Fibroblast of mammary gland (primary cell): Measurements from ENCODE around the gene HMCN1.

Source experiments
- DNase-seq: peaks from one replicate; pipeline ENCODE4 v3.0.0-alpha.2; 2010; ENCODE audit warnings: low read depth
- H3K4me3 ChIP-seq: 2 replicates; pipeline ENCODE4 v1.5.1; 2011; ENCODE audit warnings: low read depth, mild to moderate bottlenecking, low read length, moderate library complexity; ENCODE audit not compliant: control insufficient read depth
- TF ChIP-seq, protein P1 (sequence below): conservative IDR thresholded peaks from 2 replicates; pipeline ENCODE4 v1.5.1; 2011; ENCODE audit warnings: low read depth, low read length, inconsistent platforms; ENCODE audit not compliant: control insufficient read depth, insufficient read depth

Gene HMCN1

DNA sequence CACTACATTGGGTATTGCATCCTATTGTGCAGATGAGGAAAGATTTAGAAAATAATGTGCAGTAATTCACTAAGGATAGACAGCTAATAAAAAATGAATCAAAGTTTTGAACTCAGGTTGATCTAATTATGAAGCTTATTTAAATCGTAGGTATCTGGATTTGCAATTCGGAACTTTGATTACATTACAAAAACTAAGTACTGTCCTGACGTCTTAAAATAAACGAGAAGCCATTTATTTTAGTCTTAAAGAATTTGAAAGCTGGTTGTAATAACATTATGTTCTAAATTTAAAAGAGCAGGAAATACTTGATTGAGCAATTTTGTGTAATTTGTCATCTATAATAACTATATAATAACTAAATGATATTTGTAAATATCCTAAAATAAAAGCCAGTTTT, 404.9 kb downstream of the HMCN1 start:
- peak; percentile 3 for DNase-seq
- no peak overlapping the region for H3K4me3 ChIP-seq
- TF ChIP-seq, protein P1, sequence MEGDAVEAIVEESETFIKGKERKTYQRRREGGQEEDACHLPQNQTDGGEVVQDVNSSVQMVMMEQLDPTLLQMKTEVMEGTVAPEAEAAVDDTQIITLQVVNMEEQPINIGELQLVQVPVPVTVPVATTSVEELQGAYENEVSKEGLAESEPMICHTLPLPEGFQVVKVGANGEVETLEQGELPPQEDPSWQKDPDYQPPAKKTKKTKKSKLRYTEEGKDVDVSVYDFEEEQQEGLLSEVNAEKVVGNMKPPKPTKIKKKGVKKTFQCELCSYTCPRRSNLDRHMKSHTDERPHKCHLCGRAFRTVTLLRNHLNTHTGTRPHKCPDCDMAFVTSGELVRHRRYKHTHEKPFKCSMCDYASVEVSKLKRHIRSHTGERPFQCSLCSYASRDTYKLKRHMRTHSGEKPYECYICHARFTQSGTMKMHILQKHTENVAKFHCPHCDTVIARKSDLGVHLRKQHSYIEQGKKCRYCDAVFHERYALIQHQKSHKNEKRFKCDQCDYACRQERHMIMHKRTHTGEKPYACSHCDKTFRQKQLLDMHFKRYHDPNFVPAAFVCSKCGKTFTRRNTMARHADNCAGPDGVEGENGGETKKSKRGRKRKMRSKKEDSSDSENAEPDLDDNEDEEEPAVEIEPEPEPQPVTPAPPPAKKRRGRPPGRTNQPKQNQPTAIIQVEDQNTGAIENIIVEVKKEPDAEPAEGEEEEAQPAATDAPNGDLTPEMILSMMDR = no peak

DNA sequence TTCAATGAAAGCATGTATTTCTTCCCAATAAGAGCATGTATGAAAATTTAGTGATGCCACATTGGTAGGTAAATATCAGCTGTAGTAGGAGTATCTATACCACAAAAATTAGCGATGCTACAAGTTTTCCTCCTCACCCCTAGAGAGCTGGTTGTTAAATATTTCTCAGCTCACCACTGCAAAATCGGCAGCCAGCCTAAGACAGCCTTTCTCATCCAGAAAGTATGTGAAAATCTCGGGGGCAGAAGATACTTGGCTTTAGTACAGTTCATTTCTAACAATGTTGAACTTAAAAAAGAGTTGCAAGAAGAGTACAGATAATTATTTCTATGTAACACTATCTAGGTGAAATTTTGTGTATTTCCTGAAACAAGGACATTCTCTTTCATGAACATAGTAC, 405.5 kb downstream of the HMCN1 start:
- TF ChIP-seq, protein P1 = no peak
- no peak overlapping the region for H3K4me3 ChIP-seq
- peak; percentile 68 for DNase-seq

DNA sequence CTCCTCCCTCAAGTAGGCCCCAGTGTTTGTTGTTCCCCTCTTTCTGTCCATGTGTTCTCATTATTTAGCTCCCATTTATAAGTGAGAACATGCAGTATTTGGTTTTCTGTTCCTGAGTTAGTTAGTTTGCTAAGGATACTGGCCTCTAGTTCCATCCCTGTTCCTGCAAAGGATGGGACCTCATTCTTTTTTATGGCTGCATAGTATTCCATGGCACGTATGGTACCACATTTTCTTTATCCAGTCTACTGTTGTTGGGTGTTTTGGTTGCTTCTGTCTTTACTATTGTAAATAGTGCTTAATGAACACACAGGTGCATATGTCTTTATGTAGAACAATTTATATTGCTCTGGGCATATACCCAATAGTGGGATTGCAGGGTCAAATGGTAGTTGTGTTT, 408.0 kb downstream of the HMCN1 start:
- TF ChIP-seq, protein P1 = no peak
- no peak overlapping the region for H3K4me3 ChIP-seq
- no peak for DNase-seq

DNA sequence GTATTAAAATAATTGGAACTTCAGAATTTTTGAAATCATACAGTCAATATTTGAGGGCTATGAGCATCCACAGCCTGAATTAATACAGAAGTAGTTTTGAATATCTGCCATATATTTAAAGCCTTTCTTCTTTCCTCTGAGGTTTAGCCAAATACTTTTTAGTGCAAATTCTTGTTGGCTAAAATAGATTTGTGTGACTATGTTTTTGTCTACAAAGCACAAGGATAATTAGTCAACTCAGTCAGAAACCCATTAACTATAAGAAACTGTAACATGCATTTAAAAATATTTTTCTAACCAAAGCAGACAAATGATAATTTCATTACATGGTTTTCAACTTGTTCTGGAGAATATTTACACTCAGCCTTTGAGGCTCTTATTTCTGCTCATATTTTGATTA, 408.7 kb downstream of the HMCN1 start:
- DNase-seq = no peak
- H3K4me3 ChIP-seq = no peak overlapping the region
- TF ChIP-seq, protein P1 = no peak

DNA sequence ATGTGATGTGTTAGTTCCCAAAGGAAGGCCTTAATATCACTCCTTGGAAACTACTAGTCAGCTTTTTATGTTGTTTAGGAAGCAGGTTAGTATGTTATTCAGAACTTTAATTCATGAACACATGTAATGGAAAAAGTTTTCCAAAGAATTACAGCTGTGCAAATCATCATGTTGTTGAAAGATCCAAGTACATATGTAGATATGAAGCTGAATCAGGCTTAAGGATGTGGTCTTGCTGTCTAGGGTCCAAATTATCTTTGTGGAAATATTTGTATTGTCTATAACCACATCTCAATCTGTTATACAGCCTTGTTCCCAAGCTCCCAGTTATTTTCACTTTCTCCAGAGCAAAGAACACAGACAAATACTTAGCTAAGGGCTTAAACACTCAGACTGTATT, 409.3 kb downstream of the HMCN1 start:
- DNase-seq = peak; percentile 6
- TF ChIP-seq, protein P1 = no peak
- no peak overlapping the region for H3K4me3 ChIP-seq

DNA sequence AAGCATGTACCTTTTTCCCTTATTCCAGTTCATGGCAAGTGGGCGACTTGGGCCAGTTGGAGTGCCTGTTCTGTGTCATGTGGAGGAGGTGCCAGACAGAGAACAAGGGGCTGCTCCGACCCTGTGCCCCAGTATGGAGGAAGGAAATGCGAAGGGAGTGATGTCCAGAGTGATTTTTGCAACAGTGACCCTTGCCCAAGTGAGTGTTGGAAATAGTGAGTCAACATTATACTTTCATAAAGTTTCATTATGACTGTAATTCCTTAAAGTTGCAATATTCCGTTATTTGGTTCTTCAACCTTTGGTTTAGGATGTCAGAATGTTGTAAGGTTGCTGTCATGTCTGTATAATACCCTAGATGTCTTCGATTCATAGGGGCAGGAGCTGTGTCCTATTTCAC, 410.3 kb downstream of the HMCN1 start:
- TF ChIP-seq, protein P1 = no peak
- no peak overlapping the region for H3K4me3 ChIP-seq
- peak; percentile 24 for DNase-seq

DNA sequence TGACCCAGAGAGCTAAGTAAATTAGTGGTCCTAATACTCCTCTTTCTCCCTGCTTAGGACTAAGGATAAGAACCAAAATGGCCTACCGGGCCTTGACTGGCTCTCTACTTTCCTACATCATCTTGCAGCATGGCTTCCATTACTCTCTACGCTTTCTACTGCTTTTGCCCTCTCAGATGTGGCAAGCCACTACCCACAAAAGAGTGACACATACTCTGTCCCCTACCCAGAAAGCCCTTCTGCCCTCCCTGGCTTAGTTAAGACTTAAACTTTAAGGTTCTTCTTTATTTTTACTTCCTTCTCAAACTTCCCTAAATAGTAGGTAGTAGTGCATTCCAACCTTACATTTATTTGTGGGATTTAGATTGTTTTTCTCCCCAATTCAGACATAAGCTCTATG, 412.8 kb downstream of the HMCN1 start:
- H3K4me3 ChIP-seq = no peak overlapping the region
- no peak for DNase-seq
- TF ChIP-seq, protein P1 = no peak
